Osteocyte (in vitro differentiated cells): ENCODE measurements around the gene RBM4B. TPM values are rescaled to one million over a fixed set of nuclear protein-coding genes. Genes with fewer than 3 reads are reported as not detected.
"Not testable (repeated sequence)": the region's sequence is repeated elsewhere in the genome, so short reads cannot be mapped to it uniquely, and the experiment has no call there.

Source experiments
- DNase-seq: peaks from one replicate; pipeline ENCODE4 v3.0.0; 2021; ENCODE audit warnings: mixed read lengths; ENCODE audit not compliant: unreplicated experiment; ENCODE audit errors: extremely low spot score
- H3K27ac Mint-ChIP-seq: one replicate; pipeline ENCODE4 v1.8.0; 2021; ENCODE audit warnings: mild to moderate bottlenecking, mixed read lengths; ENCODE audit not compliant: unreplicated experiment
- H3K27me3 Mint-ChIP-seq: one replicate; pipeline ENCODE4 v1.8.0; 2021; ENCODE audit warnings: mixed read lengths; ENCODE audit not compliant: unreplicated experiment
- H3K36me3 Mint-ChIP-seq: one replicate; pipeline ENCODE4 v1.8.0; 2021; ENCODE audit warnings: mixed read lengths; ENCODE audit not compliant: unreplicated experiment
- H3K4me1 Mint-ChIP-seq: one replicate; pipeline ENCODE4 v1.8.0; 2021; ENCODE audit warnings: mixed read lengths; ENCODE audit not compliant: unreplicated experiment
- H3K4me3 Mint-ChIP-seq: one replicate; pipeline ENCODE4 v1.8.0; 2021; ENCODE audit warnings: mild to moderate bottlenecking, moderate library complexity, mixed read lengths; ENCODE audit not compliant: unreplicated experiment
- H3K9me3 Mint-ChIP-seq: one replicate; pipeline ENCODE4 v1.8.0; 2021; ENCODE audit warnings: mixed read lengths; ENCODE audit not compliant: unreplicated experiment
- CTCF ChIP-seq: fragments of 200-600 bp; sonication (generic); IDR thresholded peaks from 2 replicates; pipeline ENCODE4 v1.5.0; 2021; ENCODE audit warnings: antibody characterized with exemption, mild to moderate bottlenecking, moderate library complexity
- total RNA-seq: library from RNA; stranded (reverse); gene quantifications from 2 replicates; pipeline ENCODE4 v1.2.1, GENCODE V29; 2021

Gene RBM4B
- total RNA-seq, 1 donor from 2014 or later: 31.4 TPM

DNA sequence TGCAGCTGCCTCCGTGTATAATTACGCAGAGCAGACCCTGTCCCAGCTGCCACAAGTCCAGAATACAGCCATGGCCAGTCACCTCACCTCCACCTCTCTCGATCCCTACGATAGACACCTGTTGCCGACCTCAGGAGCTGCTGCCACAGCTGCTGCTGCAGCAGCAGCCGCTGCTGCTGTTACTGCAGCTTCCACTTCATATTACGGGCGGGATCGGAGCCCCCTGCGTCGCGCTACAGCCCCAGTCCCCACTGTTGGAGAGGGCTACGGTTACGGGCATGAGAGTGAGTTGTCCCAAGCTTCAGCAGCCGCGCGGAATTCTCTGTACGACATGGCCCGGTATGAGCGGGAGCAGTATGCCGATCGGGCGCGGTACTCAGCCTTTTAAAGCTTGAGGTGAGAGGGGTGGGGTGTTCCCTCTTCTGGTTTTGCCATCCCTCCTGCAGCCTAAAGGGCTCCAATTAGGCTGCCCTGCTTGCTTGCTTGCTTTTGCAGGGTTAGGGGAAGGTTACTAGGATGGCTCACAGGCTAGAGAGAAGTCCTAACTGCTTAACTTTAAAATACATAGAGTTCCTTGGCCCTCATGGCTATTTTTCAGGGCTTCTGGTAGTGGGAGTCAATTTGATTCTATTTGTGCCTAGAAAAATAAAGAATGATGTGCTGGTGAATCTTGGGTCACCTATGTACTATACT, 33.8 kb downstream of the RBM4B start:
- H3K9me3 Mint-ChIP-seq: no peaks in the 10 kb centered on the region
- no peak overlapping the region for H3K27ac Mint-ChIP-seq
- TF ChIP-seq CTCF: no peak
- H3K27me3 Mint-ChIP-seq: no peaks in the 10 kb centered on the region
- H3K4me1 Mint-ChIP-seq: peaks cover 66% of the 10 kb centered on the region
- H3K36me3 Mint-ChIP-seq: peaks cover 76% of the 10 kb centered on the region
- no peak overlapping the region for H3K4me3 Mint-ChIP-seq
- DNase-seq: no peak

- Mint-ChIP-seq H3K9me3 (no peaks in the 10 kb centered on the region), H3K27me3 (no peaks in the 10 kb centered on the region), H3K27ac (peak overlapping the region; percentile 1), H3K4me3 (peak overlapping the region; percentile 97), H3K4me1 (peaks cover 75% of the 10 kb centered on the region), H3K36me3 (peaks cover 64% of the 10 kb centered on the region)
- no peak for DNase-seq
- TF ChIP-seq CTCF: no peak
Measured at GRCh38 chr11:66641834-66642233, 35.9 kb downstream of the RBM4B start.

DNA sequence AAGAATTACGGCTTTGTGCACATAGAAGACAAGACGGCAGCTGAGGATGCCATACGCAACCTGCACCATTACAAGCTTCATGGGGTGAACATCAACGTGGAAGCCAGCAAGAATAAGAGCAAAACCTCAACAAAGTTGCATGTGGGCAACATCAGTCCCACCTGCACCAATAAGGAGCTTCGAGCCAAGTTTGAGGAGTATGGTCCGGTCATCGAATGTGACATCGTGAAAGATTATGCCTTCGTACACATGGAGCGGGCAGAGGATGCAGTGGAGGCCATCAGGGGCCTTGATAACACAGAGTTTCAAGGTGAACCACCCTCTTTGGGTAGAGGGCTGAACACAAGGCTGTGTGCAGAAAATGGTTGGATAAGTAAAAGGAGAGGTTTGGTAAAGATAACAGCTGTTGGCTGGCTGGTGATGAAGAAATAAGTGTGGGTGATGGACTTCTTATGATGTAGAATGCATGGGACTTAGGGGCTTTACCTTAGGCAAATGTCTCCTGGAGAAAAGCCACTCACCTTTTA, 37.8 kb downstream of the RBM4B start:
- not testable (repeated sequence) for H3K9me3 Mint-ChIP-seq
- H3K4me1 Mint-ChIP-seq: peaks cover 69% of the 10 kb centered on the region
- H3K4me3 Mint-ChIP-seq: peak overlapping the region; percentile 97

DNA sequence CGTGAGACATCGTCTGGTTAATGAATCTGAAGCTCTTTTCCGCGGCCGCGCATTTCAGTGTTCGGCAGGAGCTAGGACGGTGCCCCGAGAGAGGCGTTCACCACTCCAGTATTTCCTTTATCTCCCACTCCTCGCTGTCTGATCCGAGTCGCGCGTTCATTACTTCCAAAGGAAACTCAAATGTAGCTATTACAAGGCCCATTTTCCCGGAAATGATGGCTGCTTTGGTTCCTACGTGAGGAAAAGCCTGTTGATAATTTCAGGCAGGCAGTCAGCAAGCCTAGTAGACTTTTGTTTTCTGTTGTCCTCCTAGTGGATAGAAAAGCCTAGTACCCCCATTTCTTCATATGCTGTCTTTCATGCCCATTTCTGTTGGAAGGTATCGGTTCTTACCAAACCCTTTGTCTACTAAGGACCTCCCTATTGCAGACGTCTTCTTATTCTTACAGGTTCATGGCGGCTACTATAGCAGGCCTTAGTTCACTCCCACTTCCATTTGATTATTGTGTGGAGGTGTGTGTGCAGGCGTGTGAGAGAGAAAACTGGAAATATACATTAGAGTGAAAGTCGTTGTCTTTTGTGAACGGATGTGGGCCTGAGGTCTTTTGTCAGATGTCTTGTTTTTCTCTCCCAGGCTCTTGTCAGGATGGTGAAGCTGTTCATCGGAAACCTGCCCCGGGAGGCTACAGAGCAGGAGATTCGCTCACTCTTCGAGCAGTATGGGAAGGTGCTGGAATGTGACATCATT, 38.4 kb downstream of the RBM4B start:
- peak; percentile 15 for TF ChIP-seq CTCF
- peak overlapping the region; percentile 98 for H3K27ac Mint-ChIP-seq
- H3K9me3 Mint-ChIP-seq: no peaks in the 10 kb centered on the region
- H3K27me3 Mint-ChIP-seq: no peaks in the 10 kb centered on the region
- H3K4me1 Mint-ChIP-seq: peaks cover 62% of the 10 kb centered on the region
- peak overlapping the region; percentile 97 for H3K4me3 Mint-ChIP-seq
- no peak for DNase-seq
- peaks cover 44% of the 10 kb centered on the region for H3K36me3 Mint-ChIP-seq

More for the DNA sequence above, 37.8 kb downstream of the RBM4B start:
- H3K36me3 Mint-ChIP-seq: peaks cover 46% of the 10 kb centered on the region
- not testable (repeated sequence) for H3K27me3 Mint-ChIP-seq, DNase-seq
- peak overlapping the region; percentile 98 for H3K27ac Mint-ChIP-seq

GRCh38 chr11:66638177-66639065, 39.3 kb downstream of the RBM4B start, which contains the start of gene RBM4:
RBM4 (plus strand) TSS chr11:66638703; CDS start chr11:66639712, 1,009 bp downstream.
- H3K27ac Mint-ChIP-seq: peak within 1 kb of the TSS; percentile 98
- H3K4me3 Mint-ChIP-seq: peak within 1 kb of the TSS; percentile 97
- H3K4me1 Mint-ChIP-seq: peaks cover 56% of the 10 kb centered on the region
- TF ChIP-seq CTCF: peak; percentile 22
- H3K36me3 Mint-ChIP-seq: peaks cover 40% of the 10 kb centered on the region
- H3K27me3 Mint-ChIP-seq: no peaks in the 10 kb centered on the region
- peak; percentile 99 for DNase-seq
- no peaks in the 10 kb centered on the region for H3K9me3 Mint-ChIP-seq
